ENCODE data around the gene PRKCB. TPM values are rescaled to one million over a fixed set of nuclear protein-coding genes. Genes with fewer than 3 reads are reported as not detected.

The PRKCB gene
- total RNA-seq, 4 donors from 2014 or later = 2.0 to 8.6 (median 4.0) TPM

- DNase-seq = no peak
- intact Hi-C loops (cut with DNase I) = loop anchor here (10.0 kb wide), 1 partner anchor 233 kb away; no protein-coding TSS in a partner anchor
- Histone ChIP-seq H3K4me1 (no peaks in the 10 kb centered on the region), H3K27ac (no peak overlapping the region), H3K27me3 (no peaks in the 10 kb centered on the region), H3K9me3 (no peaks in the 10 kb centered on the region), H3K36me3 (no peaks in the 10 kb centered on the region), H3K4me3 (replicated peaks in 1 of 3) (no peak overlapping the region)
- TF ChIP-seq, protein P1, sequence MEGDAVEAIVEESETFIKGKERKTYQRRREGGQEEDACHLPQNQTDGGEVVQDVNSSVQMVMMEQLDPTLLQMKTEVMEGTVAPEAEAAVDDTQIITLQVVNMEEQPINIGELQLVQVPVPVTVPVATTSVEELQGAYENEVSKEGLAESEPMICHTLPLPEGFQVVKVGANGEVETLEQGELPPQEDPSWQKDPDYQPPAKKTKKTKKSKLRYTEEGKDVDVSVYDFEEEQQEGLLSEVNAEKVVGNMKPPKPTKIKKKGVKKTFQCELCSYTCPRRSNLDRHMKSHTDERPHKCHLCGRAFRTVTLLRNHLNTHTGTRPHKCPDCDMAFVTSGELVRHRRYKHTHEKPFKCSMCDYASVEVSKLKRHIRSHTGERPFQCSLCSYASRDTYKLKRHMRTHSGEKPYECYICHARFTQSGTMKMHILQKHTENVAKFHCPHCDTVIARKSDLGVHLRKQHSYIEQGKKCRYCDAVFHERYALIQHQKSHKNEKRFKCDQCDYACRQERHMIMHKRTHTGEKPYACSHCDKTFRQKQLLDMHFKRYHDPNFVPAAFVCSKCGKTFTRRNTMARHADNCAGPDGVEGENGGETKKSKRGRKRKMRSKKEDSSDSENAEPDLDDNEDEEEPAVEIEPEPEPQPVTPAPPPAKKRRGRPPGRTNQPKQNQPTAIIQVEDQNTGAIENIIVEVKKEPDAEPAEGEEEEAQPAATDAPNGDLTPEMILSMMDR (IDR thresholded peaks at IDR 0.05) = no peak
- WGBS, 2 donors = 80 to 82% methylated on average over 3 of the region's 3 CpGs
These were observed 201.6 kb downstream of the PRKCB start for GRCh38 chr16:24037335-24037734.

GRCh38 chr16:24041834-24042631 is 206.2 kb downstream of the PRKCB start:
- H3K36me3 ChIP-seq = no peaks in the 10 kb centered on the region
- no peak overlapping the region for H3K27ac ChIP-seq
- WGBS, 2 donors = 38 to 41% methylated on average over 11 of the region's 11 CpGs
- no peaks in the 10 kb centered on the region for H3K27me3 ChIP-seq
- no peak overlapping the region for H3K4me3 ChIP-seq (replicated peaks in 1 of 3)
- H3K4me1 ChIP-seq = no peaks in the 10 kb centered on the region
- H3K9me3 ChIP-seq = no peaks in the 10 kb centered on the region
- intact Hi-C loops (cut with DNase I) = no loop called here
- TF ChIP-seq, protein P1 (IDR thresholded peaks at IDR 0.05) = peak in 2 of 6 experiments; percentile 35 to 42
- TF ChIP-seq POLR2A (IDR thresholded peaks at IDR 0.05) = no peak
- peak; percentile 19 to 35 for DNase-seq

GRCh38 chr16:24044467-24044866 is 208.7 kb downstream of the PRKCB start:
- WGBS, 2 donors = 89 to 95% methylated on average over 2 of the region's 2 CpGs
- no peak for DNase-seq
- TF ChIP-seq, protein P1 (IDR thresholded peaks at IDR 0.05) = no peak
- no peak for TF ChIP-seq POLR2A (IDR thresholded peaks at IDR 0.05)
- Histone ChIP-seq H3K27me3 (no peaks in the 10 kb centered on the region), H3K9me3 (no peaks in the 10 kb centered on the region), H3K36me3 (no peaks in the 10 kb centered on the region), H3K27ac (no peak overlapping the region), H3K4me3 (replicated peaks in 1 of 3) (no peak overlapping the region), H3K4me1 (no peaks in the 10 kb centered on the region)
- intact Hi-C loops (cut with DNase I) = no loop called here

DNA sequence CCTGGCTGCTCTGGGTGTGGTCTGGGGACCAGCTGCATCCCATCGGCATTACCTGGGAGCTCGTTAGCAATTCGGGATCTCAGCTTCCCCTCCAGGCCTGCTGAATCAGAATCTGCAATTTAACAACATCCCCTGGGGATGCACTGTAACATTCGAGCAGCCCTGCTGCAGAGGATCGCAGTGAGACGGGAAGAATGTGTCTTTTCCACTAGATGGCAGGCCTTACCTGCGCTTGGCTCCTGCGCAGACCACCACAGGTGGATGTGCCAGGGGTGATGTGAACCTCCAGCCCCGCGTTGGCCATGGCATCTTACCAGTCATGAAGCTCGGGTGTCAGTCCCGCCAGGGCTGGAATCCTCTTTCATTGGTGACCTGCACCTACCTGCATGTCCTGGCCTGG is 209.9 kb downstream of the PRKCB start:
- no peaks in the 10 kb centered on the region for H3K27me3 ChIP-seq
- no peaks in the 10 kb centered on the region for H3K36me3 ChIP-seq
- no peaks in the 10 kb centered on the region for H3K9me3 ChIP-seq
- H3K4me1 ChIP-seq = no peaks in the 10 kb centered on the region
- DNase-seq = no peak
- no peak overlapping the region for H3K4me3 ChIP-seq (replicated peaks in 1 of 3)
- no peak overlapping the region for H3K27ac ChIP-seq
- intact Hi-C loops (cut with DNase I) = no loop called here
- TF ChIP-seq POLR2A (IDR thresholded peaks at IDR 0.05) = no peak
- TF ChIP-seq, protein P1 (IDR thresholded peaks at IDR 0.05) = no peak
- WGBS, 2 donors = 9 to 41% methylated on average over 5 to 7 of the region's 12 CpGs

GRCh38 chr16:24046442-24046841 is 210.7 kb downstream of the PRKCB start:
- Histone ChIP-seq H3K9me3 (no peaks in the 10 kb centered on the region), H3K36me3 (no peaks in the 10 kb centered on the region), H3K27me3 (no peaks in the 10 kb centered on the region), H3K4me1 (no peaks in the 10 kb centered on the region), H3K4me3 (replicated peaks in 1 of 3) (no peak overlapping the region), H3K27ac (no peak overlapping the region)
- TF ChIP-seq, protein P1 (IDR thresholded peaks at IDR 0.05) = no peak
- TF ChIP-seq POLR2A (IDR thresholded peaks at IDR 0.05) = no peak
- no peak for DNase-seq
- intact Hi-C loops (cut with DNase I) = no loop called here
- 57 to 60% methylated on average over 4 of the region's 4 CpGs for WGBS, 2 donors

Measured in thyroid gland (tissue), 4 donors.